OCI-M1 (cell line): ENCODE measurements around the gene ADRM1.

ENCODE experiments used
- DNase-seq: peaks from one replicate; lab custom pipeline; 2025; lab: John Stamatoyannopoulos, UW

Gene ADRM1

GRCh38 chr20:62297449-62298227, 5.2 kb upstream of the ADRM1 start:
- no peak for DNase-seq

- DNase-seq, result no peak
These were observed 4.1 kb upstream of the ADRM1 start for GRCh38 chr20:62298577-62299249.

- DNase-seq, result no peak
These were observed 3.0 kb upstream of the ADRM1 start for GRCh38 chr20:62299666-62300236.

- no peak for DNase-seq
These were observed 2.5 kb upstream of the ADRM1 start for GRCh38 chr20:62300319-62300718.

GRCh38 chr20:62301111-62301668, 1.6 kb upstream of the ADRM1 start:
- no peak for DNase-seq

GRCh38 chr20:62301773-62302340, 940 bp upstream of the ADRM1 start:
- DNase-seq, result peak; percentile 98

- no peak for DNase-seq
These were observed 204 bp downstream of the ADRM1 start for GRCh38 chr20:62303062-62303339.

- peak; percentile 31 for DNase-seq
These were observed 786 bp downstream of the ADRM1 start for GRCh38 chr20:62303340-62304226.

- no peak for DNase-seq
These were observed 1.7 kb downstream of the ADRM1 start for GRCh38 chr20:62304331-62305148.

- no peak for DNase-seq
These were observed 2.5 kb downstream of the ADRM1 start for GRCh38 chr20:62305149-62305764.

- no peak for DNase-seq
These were observed 3.1 kb downstream of the ADRM1 start for GRCh38 chr20:62305765-62306413.

- DNase-seq, result no peak
These were observed 3.8 kb downstream of the ADRM1 start for GRCh38 chr20:62306414-62307187.

- no peak for DNase-seq
These were observed 4.7 kb downstream of the ADRM1 start for GRCh38 chr20:62307226-62308101.

GRCh38 chr20:62308102-62308822, 5.5 kb downstream of the ADRM1 start:
- DNase-seq, result no peak

- no peak for DNase-seq
These were observed 6.6 kb downstream of the ADRM1 start for GRCh38 chr20:62309198-62309944.

- no peak for DNase-seq
These were observed 7.4 kb downstream of the ADRM1 start for GRCh38 chr20:62309947-62310756.
